Lower leg skin (tissue), 3 donors: ENCODE measurements around the gene CA12.

Experiments
- POLR2A ChIP-seq, 2 donors: fragments of 450-650 bp; IDR thresholded peaks; one replicate each; pipeline ENCODE4 v1.6.1; 2016 to 2017; ENCODE audit warnings: antibody characterized with exemption in 2 of 2, mild to moderate bottlenecking in 1 of 2, moderate library complexity in 1 of 2
- TF ChIP-seq, protein P1 (sequence below), 3 donors: fragments of 450-650 bp; IDR thresholded peaks; one replicate each; pipeline ENCODE4 v1.5.1; 2016; ENCODE audit warnings: antibody characterized with exemption in 3 of 3, mild to moderate bottlenecking in 3 of 3, moderate library complexity in 2 of 3

DNA sequence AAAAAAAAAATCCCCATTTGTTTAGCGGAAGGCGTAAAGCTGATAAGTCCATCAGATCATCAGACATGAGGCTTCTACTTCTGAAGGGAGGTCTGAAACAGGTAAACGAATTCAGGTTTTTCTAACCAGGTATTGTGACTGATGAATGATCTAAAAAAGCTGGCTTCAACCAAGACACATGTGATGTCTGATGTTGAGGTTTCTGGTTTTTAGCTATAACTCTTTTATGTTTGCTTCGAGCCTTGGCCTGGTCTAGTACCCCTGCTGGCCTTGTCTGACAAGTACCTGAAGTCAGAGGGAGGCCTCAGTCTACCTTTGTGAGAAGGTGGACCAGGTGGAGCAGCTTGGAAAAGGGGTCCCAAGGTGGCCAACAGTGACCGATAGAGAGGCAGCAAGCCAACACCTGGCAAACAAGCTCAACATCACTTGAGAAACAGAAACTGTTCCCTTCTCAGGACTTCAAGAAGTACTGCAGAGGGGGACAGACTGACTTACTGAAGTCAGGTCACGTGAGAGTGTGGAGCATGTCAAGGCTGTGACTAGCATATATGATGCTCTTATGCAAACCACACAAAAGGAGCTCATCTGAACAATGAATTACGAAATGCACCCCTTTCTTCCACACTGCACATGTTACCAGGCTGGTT is 33.0 kb upstream of the CA12 start:
- TF ChIP-seq, protein P1, sequence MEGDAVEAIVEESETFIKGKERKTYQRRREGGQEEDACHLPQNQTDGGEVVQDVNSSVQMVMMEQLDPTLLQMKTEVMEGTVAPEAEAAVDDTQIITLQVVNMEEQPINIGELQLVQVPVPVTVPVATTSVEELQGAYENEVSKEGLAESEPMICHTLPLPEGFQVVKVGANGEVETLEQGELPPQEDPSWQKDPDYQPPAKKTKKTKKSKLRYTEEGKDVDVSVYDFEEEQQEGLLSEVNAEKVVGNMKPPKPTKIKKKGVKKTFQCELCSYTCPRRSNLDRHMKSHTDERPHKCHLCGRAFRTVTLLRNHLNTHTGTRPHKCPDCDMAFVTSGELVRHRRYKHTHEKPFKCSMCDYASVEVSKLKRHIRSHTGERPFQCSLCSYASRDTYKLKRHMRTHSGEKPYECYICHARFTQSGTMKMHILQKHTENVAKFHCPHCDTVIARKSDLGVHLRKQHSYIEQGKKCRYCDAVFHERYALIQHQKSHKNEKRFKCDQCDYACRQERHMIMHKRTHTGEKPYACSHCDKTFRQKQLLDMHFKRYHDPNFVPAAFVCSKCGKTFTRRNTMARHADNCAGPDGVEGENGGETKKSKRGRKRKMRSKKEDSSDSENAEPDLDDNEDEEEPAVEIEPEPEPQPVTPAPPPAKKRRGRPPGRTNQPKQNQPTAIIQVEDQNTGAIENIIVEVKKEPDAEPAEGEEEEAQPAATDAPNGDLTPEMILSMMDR (IDR thresholded peaks at IDR 0.05) = no peak
- TF ChIP-seq POLR2A (IDR thresholded peaks at IDR 0.05) = no peak
